H9 (cell line): ENCODE data around the gene FARS2. TPM values are rescaled to one million over a fixed set of nuclear protein-coding genes. Genes with fewer than 3 reads are reported as not detected.

ENCODE experiments used
- DNase-seq: peaks from one replicate; pipeline ENCODE4 v3.0.0-alpha.2; 2017
- H2AFZ ChIP-seq: one replicate; pipeline ENCODE4 v1.6.1; 2013; ENCODE audit warnings: mild to moderate bottlenecking, low read length, control low read depth, moderate library complexity
- H2AK5ac ChIP-seq: 2 replicates; pipeline ENCODE4 v1.6.1; 2013; ENCODE audit warnings: low read length, control low read depth, mixed read lengths; ENCODE audit not compliant: insufficient read length
- H2BK120ac ChIP-seq: one replicate; pipeline ENCODE4 v1.6.1; 2013; ENCODE audit warnings: low read depth, mild to moderate bottlenecking, low read length, control low read depth, inconsistent platforms; ENCODE audit not compliant: poor library complexity, severe bottlenecking
- H2BK12ac ChIP-seq: 2 replicates; pipeline ENCODE4 v1.6.1; 2013; ENCODE audit warnings: low read length, control low read depth, mixed read lengths, low read depth; ENCODE audit not compliant: insufficient read length
- H2BK15ac ChIP-seq: 2 replicates; pipeline ENCODE4 v1.6.1; 2013; ENCODE audit warnings: low read depth, low read length, control low read depth
- H2BK20ac ChIP-seq: one replicate; pipeline ENCODE4 v1.6.1; 2013; ENCODE audit warnings: low read depth, mild to moderate bottlenecking, low read length, control low read depth, inconsistent platforms; ENCODE audit not compliant: poor library complexity, severe bottlenecking
- H2BK5ac ChIP-seq: 2 replicates; pipeline ENCODE4 v1.6.1; 2013; ENCODE audit warnings: low read length, control low read depth, mixed read lengths; ENCODE audit not compliant: insufficient read length
- H3K14ac ChIP-seq: 2 replicates; pipeline ENCODE4 v1.6.1; 2013; ENCODE audit warnings: low read length, control low read depth; ENCODE audit not compliant: insufficient read depth
- H3K18ac ChIP-seq: 2 replicates; pipeline ENCODE4 v1.6.1; 2013; ENCODE audit warnings: low read depth, mild to moderate bottlenecking, mixed read lengths, low read length, control low read depth; ENCODE audit not compliant: insufficient read length
- H3K23ac ChIP-seq: 2 replicates; pipeline ENCODE4 v1.6.1; 2013; ENCODE audit warnings: low read length, control low read depth, mixed read lengths, low read depth; ENCODE audit not compliant: insufficient read length
- H3K23me2 ChIP-seq: 2 replicates; pipeline ENCODE4 v1.6.1; 2013; ENCODE audit warnings: low read depth, mild to moderate bottlenecking, mixed read lengths, low read length, control low read depth; ENCODE audit not compliant: insufficient read length, poor library complexity, severe bottlenecking
- H3K27ac ChIP-seq: 2 replicates; pipeline ENCODE4 v1.5.1; 2013; ENCODE audit warnings: low read length, control low read depth, mixed read lengths, low read depth; ENCODE audit not compliant: insufficient read length
- H3K27me3 ChIP-seq: 2 replicates; pipeline ENCODE4 v1.6.1; 2013; ENCODE audit warnings: low read length, control low read depth, inconsistent platforms; ENCODE audit not compliant: insufficient read depth
- H3K4ac ChIP-seq: 2 replicates; pipeline ENCODE4 v1.6.1; 2013; ENCODE audit warnings: low read depth, mild to moderate bottlenecking, control low read depth, inconsistent platforms, low read length, moderate library complexity
- H3K4me1 ChIP-seq: 2 replicates; pipeline ENCODE4 v1.6.1; 2013; ENCODE audit warnings: low read length, control low read depth, inconsistent platforms; ENCODE audit not compliant: insufficient read depth
- H3K4me2 ChIP-seq: 2 replicates; pipeline ENCODE4 v1.6.1; 2013; ENCODE audit warnings: low read length, control low read depth, mixed read lengths; ENCODE audit not compliant: insufficient read length, insufficient read depth
- H3K56ac ChIP-seq: 2 replicates; pipeline ENCODE4 v1.6.1; 2013; ENCODE audit warnings: low read depth, mild to moderate bottlenecking, mixed read lengths, low read length, control low read depth; ENCODE audit not compliant: insufficient read length
- H3K79me1 ChIP-seq: 2 replicates; pipeline ENCODE4 v1.6.1; 2013; ENCODE audit warnings: low read depth, mild to moderate bottlenecking, moderate library complexity, low read length, control low read depth, inconsistent platforms; ENCODE audit not compliant: insufficient read depth, poor library complexity, severe bottlenecking
- H3K79me2 ChIP-seq: 2 replicates; pipeline ENCODE4 v1.6.1; 2013; ENCODE audit warnings: low read length, control low read depth, inconsistent platforms; ENCODE audit not compliant: insufficient read depth
- H3K9ac ChIP-seq: 2 replicates; pipeline ENCODE4 v1.6.1; 2013; ENCODE audit warnings: low read length, control low read depth, mixed read lengths; ENCODE audit not compliant: insufficient read length; ENCODE audit errors: extremely low read depth
- H3K9me3 ChIP-seq: one replicate; pipeline ENCODE4 v1.6.1; 2013; ENCODE audit warnings: low read depth, low read length, inconsistent platforms; ENCODE audit not compliant: control insufficient read depth
- H3T11ph ChIP-seq: one replicate; pipeline ENCODE4 v1.6.1; 2013; ENCODE audit warnings: mild to moderate bottlenecking, low read length, control low read depth, inconsistent platforms
- H4K20me1 ChIP-seq: one replicate; pipeline ENCODE4 v1.6.1; 2013; ENCODE audit not compliant: control insufficient read depth, insufficient read length, insufficient read depth
- H4K5ac ChIP-seq: 2 replicates; pipeline ENCODE4 v1.6.1; 2013; ENCODE audit warnings: low read depth, mild to moderate bottlenecking, mixed read lengths, low read length, control low read depth; ENCODE audit not compliant: insufficient read length
- H4K8ac ChIP-seq: replicated peaks from 2 replicates; pipeline ENCODE4 v1.6.1; 2013; ENCODE audit warnings: low read length, control low read depth, mixed read lengths, low read depth; ENCODE audit not compliant: insufficient read length
- H4K91ac ChIP-seq: 2 replicates; pipeline ENCODE4 v1.6.1; 2013; ENCODE audit warnings: low read depth, mild to moderate bottlenecking, moderate library complexity, mixed read lengths, low read length, control low read depth; ENCODE audit not compliant: insufficient read length
- H3K27ac Mint-ChIP-seq, 3 experiments: 2 replicates in 2 of 3; 3 replicates in 1 of 3; pipeline ENCODE4 v1.8.0; 2020 to 2021; ENCODE audit warnings: mixed read lengths in 3 of 3, mild to moderate bottlenecking in 1 of 3, moderate library complexity in 1 of 3
- H3K27me3 Mint-ChIP-seq: 2 replicates; pipeline ENCODE4 v1.8.0; 2021; ENCODE audit warnings: low read depth, mild to moderate bottlenecking, moderate library complexity, mixed read lengths
- H3K36me3 Mint-ChIP-seq, 3 experiments: 2 replicates in 2 of 3; 3 replicates in 1 of 3; pipeline ENCODE4 v1.8.0; 2020 to 2021; ENCODE audit warnings: low read depth in 3 of 3, mixed read lengths in 3 of 3; ENCODE audit not compliant: insufficient read depth in 1 of 3
- H3K4me1 Mint-ChIP-seq, 2 experiments: 2 replicates each; pipeline ENCODE4 v1.8.0; 2020; ENCODE audit warnings: mixed read lengths in 2 of 2
- H3K4me3 Mint-ChIP-seq, 2 experiments: 2 replicates in 1 of 2; 3 replicates in 1 of 2; pipeline ENCODE4 v1.8.0; 2020 to 2021; ENCODE audit warnings: mild to moderate bottlenecking in 2 of 2, mixed read lengths in 2 of 2, moderate library complexity in 1 of 2
- H3K9me3 Mint-ChIP-seq, 2 experiments: 2 replicates in 1 of 2; 3 replicates in 1 of 2; pipeline ENCODE4 v1.8.0; 2020; ENCODE audit warnings: mild to moderate bottlenecking in 2 of 2, mixed read lengths in 2 of 2, moderate library complexity in 1 of 2
- CTCF ChIP-seq: fragments of 200-600 bp; sonication (generic); conservative IDR thresholded peaks from 3 replicates; pipeline ENCODE4 v1.8.0; 2021; ENCODE audit warnings: antibody characterized with exemption, mild to moderate bottlenecking
- WGBS: extraction: QIAGEN DNeasy Blood & Tissue Kit; methylation state at CpG from one replicate; pipeline ENCODE4 v1.1.7; 2013; ENCODE audit warnings: missing lambda C conversion rate, low lambda C conversion rate, mixed read lengths; ENCODE audit not compliant: insufficient read length; ENCODE audit errors: extremely low coverage; 5-methylcytosine and 5-hydroxymethylcytosine counted together
- total RNA-seq: library from RNA; stranded (reverse); gene quantifications from 2 replicates; pipeline ENCODE4 v1.2.1, GENCODE V29; 2021

Gene FARS2
- total RNA-seq, 1 experiment from 2014 or later, result 8.5 TPM

GRCh38 chr6:5285081-5285480 is 23.8 kb downstream of the FARS2 start:
- Histone ChIP-seq H2BK20ac (no peak overlapping the region), H3K27ac (no peak overlapping the region), H4K5ac (no peak overlapping the region), H4K20me1 (no peaks in the 10 kb centered on the region), H3K27me3 (no peaks in the 10 kb centered on the region), H3K4me1 (0 out of 2 replicates have a peak, but pooled peaks cover 2% of the 10 kb centered on the region), H3K4ac (no peak overlapping the region), H2AK5ac (no peak overlapping the region), H3T11ph (no peak overlapping the region), H3K9me3 (no peaks in the 10 kb centered on the region), H4K8ac (no peak overlapping the region), H4K91ac (no peak overlapping the region), H3K18ac (no peak overlapping the region), H2AFZ (no peak overlapping the region), H3K79me2 (peaks cover 2% of the 10 kb centered on the region; the same call in 1 of the 2 replicates), H3K23me2 (no peaks in the 10 kb centered on the region), H2BK120ac (no peak overlapping the region), H2BK5ac (no peak overlapping the region), H3K4me2 (no peak overlapping the region), H3K23ac (no peak overlapping the region), H3K14ac (no peak overlapping the region; the same call in 1 of the 2 replicates), H2BK15ac (no peak overlapping the region), H3K9ac (no peak overlapping the region), H3K56ac (no peak overlapping the region), H3K79me1 (peaks cover 2% of the 10 kb centered on the region), H2BK12ac (no peak overlapping the region)
- no peak for TF ChIP-seq CTCF
- DNase-seq, result no peak
- H3K4me1 Mint-ChIP-seq, result peaks cover 8 to 15% of the 10 kb centered on the region in 2 experiments
- H3K27me3 Mint-ChIP-seq, result no peaks in the 10 kb centered on the region
- 0 out of 7 replicates have a peak overlapping the region, but pooled peaks of 1 of the 3 experiments have one; percentile 74 for H3K27ac Mint-ChIP-seq
- no peak overlapping the region for H3K4me3 Mint-ChIP-seq
- no CpG with 5 or more reads among the region's 6 CpGs for WGBS
- H3K36me3 Mint-ChIP-seq, result no peaks in the 10 kb centered on the region
- H3K9me3 Mint-ChIP-seq, result no peaks in the 10 kb centered on the region
